HCT116 (cell line): Measurements from ENCODE around the gene SETD3.

ENCODE experiments used
- EZH2phosphoT487 ChIP-seq: fragments of 200-600 bp; IDR thresholded peaks from 2 replicates; pipeline ENCODE4 v1.6.1; 2018; ENCODE audit warnings: antibody characterized with exemption, borderline replicate concordance
- TF ChIP-seq, protein P1 (sequence below), 3 experiments: fragments of 200-600 bp in 1 of 3; sonication (generic) in 1 of 3; IDR thresholded peaks in 2 of 3; conservative IDR thresholded peaks in 1 of 3; 2 replicates each; pipeline ENCODE4 v1.5.1; 2012 to 2017; ENCODE audit warnings: low read depth in 2 of 3, low read length in 2 of 3, antibody characterized with exemption in 1 of 3, borderline replicate concordance in 1 of 3, control low read depth in 1 of 3, mild to moderate bottlenecking in 1 of 3, mixed read lengths in 1 of 3, mixed run types in 1 of 3, moderate library complexity in 1 of 3; ENCODE audit not compliant: insufficient read depth in 1 of 3

DNA sequence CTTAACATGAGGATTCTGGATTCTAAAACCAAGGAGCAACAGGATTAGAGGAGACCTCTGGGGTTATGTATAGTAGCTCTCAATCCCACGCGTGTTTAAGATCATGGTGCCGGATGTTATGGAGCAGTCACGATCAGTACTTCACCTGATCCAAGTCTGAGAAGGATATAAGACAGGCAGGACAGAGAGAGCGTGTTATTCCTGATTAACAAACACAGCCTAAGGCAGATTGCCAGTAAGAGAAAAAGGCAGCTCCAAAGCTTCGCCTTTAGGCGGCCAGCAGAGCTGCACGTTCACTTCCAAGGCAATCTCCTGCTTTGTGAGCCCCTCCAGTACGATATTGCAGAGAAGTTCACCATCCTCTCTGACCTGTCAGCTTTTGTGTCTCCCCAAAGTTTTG is 5.5 kb downstream of the SETD3 start:
- TF ChIP-seq, protein P1, sequence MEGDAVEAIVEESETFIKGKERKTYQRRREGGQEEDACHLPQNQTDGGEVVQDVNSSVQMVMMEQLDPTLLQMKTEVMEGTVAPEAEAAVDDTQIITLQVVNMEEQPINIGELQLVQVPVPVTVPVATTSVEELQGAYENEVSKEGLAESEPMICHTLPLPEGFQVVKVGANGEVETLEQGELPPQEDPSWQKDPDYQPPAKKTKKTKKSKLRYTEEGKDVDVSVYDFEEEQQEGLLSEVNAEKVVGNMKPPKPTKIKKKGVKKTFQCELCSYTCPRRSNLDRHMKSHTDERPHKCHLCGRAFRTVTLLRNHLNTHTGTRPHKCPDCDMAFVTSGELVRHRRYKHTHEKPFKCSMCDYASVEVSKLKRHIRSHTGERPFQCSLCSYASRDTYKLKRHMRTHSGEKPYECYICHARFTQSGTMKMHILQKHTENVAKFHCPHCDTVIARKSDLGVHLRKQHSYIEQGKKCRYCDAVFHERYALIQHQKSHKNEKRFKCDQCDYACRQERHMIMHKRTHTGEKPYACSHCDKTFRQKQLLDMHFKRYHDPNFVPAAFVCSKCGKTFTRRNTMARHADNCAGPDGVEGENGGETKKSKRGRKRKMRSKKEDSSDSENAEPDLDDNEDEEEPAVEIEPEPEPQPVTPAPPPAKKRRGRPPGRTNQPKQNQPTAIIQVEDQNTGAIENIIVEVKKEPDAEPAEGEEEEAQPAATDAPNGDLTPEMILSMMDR (IDR thresholded peaks at IDR 0.05 in 2 of 3, conservative IDR thresholded peaks at IDR 0.05 in 1 of 3; ENCODE audit: borderline replicate concordance in 1 of 3, insufficient read depth in 1 of 3, low read depth in 2 of 3, low read length in 2 of 3): no peak
- TF ChIP-seq EZH2phosphoT487: no peak
